ENCODE measurements around the gene RBM33. TPM values are rescaled to one million over a fixed set of nuclear protein-coding genes. Genes with fewer than 3 reads are reported as not detected.
A peak's percentile ranks its signal among the peaks of the same experiment; 100 is the strongest.

Gene RBM33
- total and polyA plus RNA-seq, 2 of the 13 experiments (the other 11 are each of a cell fraction or from before 2014, with no cell fraction given) = 12.4 to 28.9 TPM

DNA sequence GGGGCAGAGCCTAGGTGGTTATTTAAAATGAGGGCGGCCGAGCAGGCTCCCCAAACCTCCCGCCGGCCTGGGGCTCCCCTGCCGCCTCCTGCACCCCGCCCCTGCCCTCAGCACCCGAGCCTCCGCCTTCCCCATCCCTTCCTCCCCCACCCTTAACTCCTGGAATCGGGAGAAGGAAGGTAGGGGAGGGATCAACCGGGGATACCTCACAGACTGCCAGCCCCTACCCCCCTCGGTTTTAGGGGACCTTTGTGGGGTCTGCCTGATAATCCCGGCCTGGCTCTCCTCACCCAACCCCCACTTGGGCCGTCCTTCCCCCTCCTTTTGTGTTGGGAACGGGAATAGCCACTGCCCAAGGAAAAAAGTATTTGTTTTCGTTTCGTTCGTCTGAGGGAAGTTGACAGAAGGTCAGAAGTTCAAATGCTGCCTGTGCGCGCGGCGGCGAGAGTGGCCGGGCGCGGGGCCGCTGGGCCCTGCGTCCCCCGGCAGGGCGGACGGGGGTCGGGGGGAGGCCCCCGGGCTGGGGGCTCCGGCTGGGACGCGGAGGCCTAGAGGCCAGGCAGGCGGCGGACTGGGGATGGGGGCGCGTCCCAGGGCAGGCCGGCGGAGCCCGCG, 165.0 kb downstream of the RBM33 start (continued):
- TF ChIP-seq, protein P1, sequence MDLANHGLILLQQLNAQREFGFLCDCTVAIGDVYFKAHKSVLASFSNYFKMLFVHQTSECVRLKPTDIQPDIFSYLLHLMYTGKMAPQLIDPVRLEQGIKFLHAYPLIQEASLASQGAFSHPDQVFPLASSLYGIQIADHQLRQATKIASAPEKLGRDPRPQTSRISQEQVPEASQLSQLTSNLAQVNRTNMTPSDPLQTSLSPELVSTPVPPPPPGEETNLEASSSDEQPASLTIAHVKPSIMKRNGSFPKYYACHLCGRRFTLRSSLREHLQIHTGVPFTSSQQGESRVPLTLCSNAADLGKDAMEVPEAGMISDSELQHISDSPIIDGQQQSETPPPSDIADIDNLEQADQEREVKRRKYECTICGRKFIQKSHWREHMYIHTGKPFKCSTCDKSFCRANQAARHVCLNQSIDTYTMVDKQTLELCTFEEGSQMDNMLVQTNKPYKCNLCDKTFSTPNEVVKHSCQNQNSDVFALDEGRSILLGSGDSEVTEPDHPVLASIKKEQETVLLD (CRISPR knock-in tag; IDR thresholded peaks at IDR 0.05; ENCODE audit: low read depth) = no peak; the same call in 1 of the 2 replicates
- TF ChIP-seq, protein P2, sequence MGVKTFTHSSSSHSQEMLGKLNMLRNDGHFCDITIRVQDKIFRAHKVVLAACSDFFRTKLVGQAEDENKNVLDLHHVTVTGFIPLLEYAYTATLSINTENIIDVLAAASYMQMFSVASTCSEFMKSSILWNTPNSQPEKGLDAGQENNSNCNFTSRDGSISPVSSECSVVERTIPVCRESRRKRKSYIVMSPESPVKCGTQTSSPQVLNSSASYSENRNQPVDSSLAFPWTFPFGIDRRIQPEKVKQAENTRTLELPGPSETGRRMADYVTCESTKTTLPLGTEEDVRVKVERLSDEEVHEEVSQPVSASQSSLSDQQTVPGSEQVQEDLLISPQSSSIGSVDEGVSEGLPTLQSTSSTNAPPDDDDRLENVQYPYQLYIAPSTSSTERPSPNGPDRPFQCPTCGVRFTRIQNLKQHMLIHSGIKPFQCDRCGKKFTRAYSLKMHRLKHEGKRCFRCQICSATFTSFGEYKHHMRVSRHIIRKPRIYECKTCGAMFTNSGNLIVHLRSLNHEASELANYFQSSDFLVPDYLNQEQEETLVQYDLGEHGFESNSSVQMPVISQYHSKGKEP (CRISPR knock-in tag; IDR thresholded peaks at IDR 0.05) = no peak
- TF ChIP-seq ZNF629 (CRISPR knock-in tag; conservative IDR thresholded peaks at IDR 0.05) (no peak), ZNF253 (CRISPR knock-in tag; IDR thresholded peaks at IDR 0.05; ENCODE audit: borderline replicate concordance) (no peak; the same call in 1 of the 2 replicates), SMAD3 (CRISPR knock-in tag; IDR thresholded peaks at IDR 0.05) (no peak), ZNF572 (CRISPR knock-in tag; IDR thresholded peaks at IDR 0.05) (no peak), CC2D1A (CRISPR knock-in tag; IDR thresholded peaks at IDR 0.05) (no peak), ZNF713 (CRISPR knock-in tag; IDR thresholded peaks at IDR 0.05) (no peak), ZNF720 (CRISPR knock-in tag; IDR thresholded peaks at IDR 0.05) (no peak), ZNF230 (CRISPR knock-in tag; IDR thresholded peaks at IDR 0.05) (no peak), ZNF792 (CRISPR knock-in tag; IDR thresholded peaks at IDR 0.05) (0 out of 2 replicates have a peak, but pooled peaks have one; percentile 21), KLF15 (CRISPR knock-in tag; IDR thresholded peaks at IDR 0.05; ENCODE audit: borderline replicate concordance) (peak; percentile 4; the same call in 1 of the 2 replicates)
- TF ChIP-seq, protein P3, sequence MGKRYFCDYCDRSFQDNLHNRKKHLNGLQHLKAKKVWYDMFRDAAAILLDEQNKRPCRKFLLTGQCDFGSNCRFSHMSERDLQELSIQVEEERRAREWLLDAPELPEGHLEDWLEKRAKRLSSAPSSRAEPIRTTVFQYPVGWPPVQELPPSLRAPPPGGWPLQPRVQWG (CRISPR knock-in tag; IDR thresholded peaks at IDR 0.05; ENCODE audit: borderline replicate concordance, low read depth) = no peak
- TF ChIP-seq, protein P4, sequence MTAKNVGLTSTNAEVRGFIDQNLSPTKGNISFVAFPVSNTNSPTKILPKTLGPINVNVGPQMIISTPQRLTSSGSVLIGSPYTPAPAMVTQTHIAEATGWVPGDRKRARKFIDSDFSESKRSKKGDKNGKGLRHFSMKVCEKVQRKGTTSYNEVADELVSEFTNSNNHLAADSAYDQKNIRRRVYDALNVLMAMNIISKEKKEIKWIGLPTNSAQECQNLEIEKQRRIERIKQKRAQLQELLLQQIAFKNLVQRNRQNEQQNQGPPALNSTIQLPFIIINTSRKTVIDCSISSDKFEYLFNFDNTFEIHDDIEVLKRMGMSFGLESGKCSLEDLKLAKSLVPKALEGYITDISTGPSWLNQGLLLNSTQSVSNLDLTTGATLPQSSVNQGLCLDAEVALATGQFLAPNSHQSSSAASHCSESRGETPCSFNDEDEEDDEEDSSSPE (CRISPR knock-in tag; IDR thresholded peaks at IDR 0.05) = no peak
- TF ChIP-seq, protein P5, sequence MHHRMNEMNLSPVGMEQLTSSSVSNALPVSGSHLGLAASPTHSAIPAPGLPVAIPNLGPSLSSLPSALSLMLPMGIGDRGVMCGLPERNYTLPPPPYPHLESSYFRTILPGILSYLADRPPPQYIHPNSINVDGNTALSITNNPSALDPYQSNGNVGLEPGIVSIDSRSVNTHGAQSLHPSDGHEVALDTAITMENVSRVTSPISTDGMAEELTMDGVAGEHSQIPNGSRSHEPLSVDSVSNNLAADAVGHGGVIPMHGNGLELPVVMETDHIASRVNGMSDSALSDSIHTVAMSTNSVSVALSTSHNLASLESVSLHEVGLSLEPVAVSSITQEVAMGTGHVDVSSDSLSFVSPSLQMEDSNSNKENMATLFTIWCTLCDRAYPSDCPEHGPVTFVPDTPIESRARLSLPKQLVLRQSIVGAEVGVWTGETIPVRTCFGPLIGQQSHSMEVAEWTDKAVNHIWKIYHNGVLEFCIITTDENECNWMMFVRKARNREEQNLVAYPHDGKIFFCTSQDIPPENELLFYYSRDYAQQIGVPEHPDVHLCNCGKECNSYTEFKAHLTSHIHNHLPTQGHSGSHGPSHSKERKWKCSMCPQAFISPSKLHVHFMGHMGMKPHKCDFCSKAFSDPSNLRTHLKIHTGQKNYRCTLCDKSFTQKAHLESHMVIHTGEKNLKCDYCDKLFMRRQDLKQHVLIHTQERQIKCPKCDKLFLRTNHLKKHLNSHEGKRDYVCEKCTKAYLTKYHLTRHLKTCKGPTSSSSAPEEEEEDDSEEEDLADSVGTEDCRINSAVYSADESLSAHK (CRISPR knock-in tag; IDR thresholded peaks at IDR 0.05; ENCODE audit: borderline replicate concordance) = no peak
- TF ChIP-seq, protein P6, sequence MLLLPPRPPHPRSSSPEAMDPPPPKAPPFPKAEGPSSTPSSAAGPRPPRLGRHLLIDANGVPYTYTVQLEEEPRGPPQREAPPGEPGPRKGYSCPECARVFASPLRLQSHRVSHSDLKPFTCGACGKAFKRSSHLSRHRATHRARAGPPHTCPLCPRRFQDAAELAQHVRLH (CRISPR knock-in tag; IDR thresholded peaks at IDR 0.05; ENCODE audit: borderline replicate concordance, low read depth) = no peak
- TF ChIP-seq, protein P7, sequence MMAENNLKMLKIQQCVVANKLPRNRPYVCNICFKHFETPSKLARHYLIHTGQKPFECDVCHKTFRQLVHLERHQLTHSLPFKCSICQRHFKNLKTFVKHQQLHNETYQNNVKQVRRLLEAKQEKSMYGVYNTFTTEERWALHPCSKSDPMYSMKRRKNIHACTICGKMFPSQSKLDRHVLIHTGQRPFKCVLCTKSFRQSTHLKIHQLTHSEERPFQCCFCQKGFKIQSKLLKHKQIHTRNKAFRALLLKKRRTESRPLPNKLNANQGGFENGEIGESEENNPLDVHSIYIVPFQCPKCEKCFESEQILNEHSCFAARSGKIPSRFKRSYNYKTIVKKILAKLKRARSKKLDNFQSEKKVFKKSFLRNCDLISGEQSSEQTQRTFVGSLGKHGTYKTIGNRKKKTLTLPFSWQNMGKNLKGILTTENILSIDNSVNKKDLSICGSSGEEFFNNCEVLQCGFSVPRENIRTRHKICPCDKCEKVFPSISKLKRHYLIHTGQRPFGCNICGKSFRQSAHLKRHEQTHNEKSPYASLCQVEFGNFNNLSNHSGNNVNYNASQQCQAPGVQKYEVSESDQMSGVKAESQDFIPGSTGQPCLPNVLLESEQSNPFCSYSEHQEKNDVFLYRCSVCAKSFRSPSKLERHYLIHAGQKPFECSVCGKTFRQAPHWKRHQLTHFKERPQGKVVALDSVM (CRISPR knock-in tag; IDR thresholded peaks at IDR 0.05) = no peak
- TF ChIP-seq, protein P8, sequence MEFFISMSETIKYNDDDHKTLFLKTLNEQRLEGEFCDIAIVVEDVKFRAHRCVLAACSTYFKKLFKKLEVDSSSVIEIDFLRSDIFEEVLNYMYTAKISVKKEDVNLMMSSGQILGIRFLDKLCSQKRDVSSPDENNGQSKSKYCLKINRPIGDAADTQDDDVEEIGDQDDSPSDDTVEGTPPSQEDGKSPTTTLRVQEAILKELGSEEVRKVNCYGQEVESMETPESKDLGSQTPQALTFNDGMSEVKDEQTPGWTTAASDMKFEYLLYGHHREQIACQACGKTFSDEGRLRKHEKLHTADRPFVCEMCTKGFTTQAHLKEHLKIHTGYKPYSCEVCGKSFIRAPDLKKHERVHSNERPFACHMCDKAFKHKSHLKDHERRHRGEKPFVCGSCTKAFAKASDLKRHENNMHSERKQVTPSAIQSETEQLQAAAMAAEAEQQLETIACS (CRISPR knock-in tag; IDR thresholded peaks at IDR 0.05) = no peak
